ENCODE data around the gene SRXN1. TPM values are rescaled to one million over a fixed set of nuclear protein-coding genes. Genes with fewer than 3 reads are reported as not detected.

The SRXN1 gene
- total RNA-seq, 1 donor from 2014 or later: 24.1 TPM

DNA sequence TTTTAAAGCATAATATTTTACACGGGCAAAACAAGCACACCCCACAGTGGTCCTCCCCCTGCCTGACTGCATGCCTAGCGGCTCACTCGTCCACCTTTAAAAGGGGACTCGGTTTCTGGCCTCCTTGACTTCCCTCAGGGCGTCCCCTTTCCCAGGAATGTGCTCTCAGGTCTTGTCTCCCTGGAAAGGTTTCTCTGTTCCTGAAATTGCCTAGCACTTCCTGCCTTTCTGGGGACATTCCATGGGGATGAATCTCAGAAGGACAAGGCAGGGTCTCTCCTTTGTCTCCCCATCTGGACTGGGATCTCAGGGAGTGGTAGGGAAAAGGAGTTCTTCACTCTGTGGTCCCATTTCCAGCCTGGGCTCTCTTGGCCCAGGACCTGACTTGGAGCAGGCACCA lies 47.8 kb downstream of the SRXN1 start:
- Mint-ChIP-seq H3K27me3 (peaks cover 19% of the 10 kb centered on the region), H3K9me3 (no peaks in the 10 kb centered on the region), H3K4me1 (peaks cover 1% of the 10 kb centered on the region), H3K27ac (no peak overlapping the region), H3K36me3 (ENCODE audit: low read depth) (no peaks in the 10 kb centered on the region), H3K4me3 (no peak overlapping the region)
- intact Hi-C loops (cut with micrococcal nuclease): no loop called here
- DNase-seq: no peak

DNA sequence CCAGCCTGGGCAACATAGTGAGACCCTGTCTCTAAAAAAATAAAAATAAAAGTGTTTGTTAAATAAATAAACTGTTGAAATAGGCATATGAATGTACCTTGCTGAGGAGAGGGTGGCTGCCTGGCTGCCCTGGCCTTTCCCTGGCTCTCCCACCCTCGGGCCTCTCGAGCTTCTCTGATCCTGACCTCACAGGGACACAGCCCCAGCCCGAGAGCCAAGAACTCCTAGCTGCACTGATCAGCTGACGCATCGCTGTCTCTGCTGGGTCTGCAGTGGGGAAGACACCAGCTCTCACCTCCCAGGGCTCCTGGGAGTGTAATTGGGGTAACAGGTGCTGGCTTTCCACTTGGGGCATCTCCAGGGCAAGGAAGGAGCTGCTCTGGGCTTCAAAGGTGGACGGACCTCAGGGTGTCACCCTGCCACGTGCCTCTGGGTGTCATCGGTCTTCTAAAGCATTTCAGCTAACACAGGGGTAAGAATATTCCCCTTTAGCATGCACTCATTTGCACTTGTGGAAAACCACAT lies 49.8 kb downstream of the SRXN1 start:
- no peak for DNase-seq
- H3K27ac Mint-ChIP-seq: no peak overlapping the region

DNA sequence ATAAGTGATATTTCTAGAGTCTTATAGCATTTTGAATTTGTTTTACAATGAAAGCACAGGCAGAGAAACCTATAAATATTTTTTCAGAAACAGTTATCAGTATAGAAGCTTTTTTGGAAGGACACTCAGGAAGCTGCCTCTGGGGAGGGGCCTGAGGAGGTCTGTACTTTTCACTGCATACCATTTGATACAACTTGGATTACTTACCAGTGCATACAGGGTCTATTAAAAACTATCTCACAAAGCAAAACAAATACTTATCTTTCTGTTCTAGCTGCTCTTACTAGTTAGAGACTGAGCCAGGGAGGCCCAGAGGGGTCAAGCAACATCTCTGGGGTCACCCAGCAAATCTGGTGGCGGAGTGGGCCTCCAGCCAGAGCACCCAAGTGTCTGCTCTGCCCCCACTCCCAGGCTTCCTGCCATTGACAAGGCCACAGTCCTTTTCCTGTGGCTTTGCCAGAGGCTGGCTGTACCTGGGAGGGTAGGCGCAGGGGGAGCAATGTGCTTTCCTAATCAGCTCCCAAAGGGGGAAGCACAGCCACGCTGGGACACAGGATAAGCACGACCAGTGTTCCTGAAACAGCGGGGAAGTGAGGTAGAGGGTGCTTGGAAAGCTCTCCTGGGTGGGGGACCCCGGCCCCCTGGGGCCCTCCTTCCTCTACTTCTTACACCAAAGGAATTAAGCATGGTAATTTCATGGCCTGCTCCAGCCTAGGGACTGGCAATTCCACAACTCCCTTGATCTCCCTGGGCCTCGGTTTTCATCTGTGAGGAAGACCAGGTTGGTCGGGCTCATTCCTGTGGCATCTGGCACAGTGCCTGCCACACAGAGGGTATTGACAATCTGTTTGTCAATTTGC lies 50.7 kb downstream of the SRXN1 start:
- intact Hi-C loops (cut with micrococcal nuclease): no loop called here
- Mint-ChIP-seq H3K9me3 (no peaks in the 10 kb centered on the region), H3K27ac (no peak overlapping the region), H3K36me3 (ENCODE audit: low read depth) (no peaks in the 10 kb centered on the region), H3K27me3 (peaks cover 4% of the 10 kb centered on the region), H3K4me3 (no peak overlapping the region), H3K4me1 (peaks cover 1% of the 10 kb centered on the region)
- no peak for DNase-seq

More for the DNA sequence above, 49.8 kb downstream of the SRXN1 start:
- no peaks in the 10 kb centered on the region for H3K36me3 Mint-ChIP-seq (ENCODE audit: low read depth)
- no peak overlapping the region for H3K4me3 Mint-ChIP-seq
- intact Hi-C loops (cut with micrococcal nuclease): no loop called here
- no peaks in the 10 kb centered on the region for H3K9me3 Mint-ChIP-seq
- peaks cover 1% of the 10 kb centered on the region for H3K4me1 Mint-ChIP-seq
- H3K27me3 Mint-ChIP-seq: peaks cover 8% of the 10 kb centered on the region

DNA sequence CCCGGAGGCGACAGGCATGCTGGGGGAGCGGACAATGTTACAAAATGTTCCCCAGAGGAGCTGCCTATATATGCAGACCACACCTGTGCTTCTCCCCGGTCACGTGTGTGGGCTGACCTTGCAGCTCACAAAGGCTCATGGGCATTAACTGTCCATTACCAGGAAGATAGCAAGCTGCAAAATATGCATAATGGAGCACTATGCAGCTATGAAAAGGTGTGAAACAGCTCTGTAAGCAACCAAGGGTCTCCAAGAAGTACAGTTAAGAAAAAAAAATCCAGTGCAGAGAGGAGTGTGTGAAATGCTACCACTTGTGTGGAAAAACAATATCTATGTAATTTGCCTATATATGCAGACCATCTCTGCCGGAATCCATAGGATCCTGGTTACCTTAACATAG lies 52.3 kb downstream of the SRXN1 start:
- Mint-ChIP-seq H3K9me3 (no peaks in the 10 kb centered on the region), H3K27me3 (no peaks in the 10 kb centered on the region), H3K4me1 (no peaks in the 10 kb centered on the region), H3K27ac (no peak overlapping the region), H3K36me3 (ENCODE audit: low read depth) (no peaks in the 10 kb centered on the region), H3K4me3 (no peak overlapping the region)
- intact Hi-C loops (cut with micrococcal nuclease): no loop called here
- DNase-seq: no peak

DNA sequence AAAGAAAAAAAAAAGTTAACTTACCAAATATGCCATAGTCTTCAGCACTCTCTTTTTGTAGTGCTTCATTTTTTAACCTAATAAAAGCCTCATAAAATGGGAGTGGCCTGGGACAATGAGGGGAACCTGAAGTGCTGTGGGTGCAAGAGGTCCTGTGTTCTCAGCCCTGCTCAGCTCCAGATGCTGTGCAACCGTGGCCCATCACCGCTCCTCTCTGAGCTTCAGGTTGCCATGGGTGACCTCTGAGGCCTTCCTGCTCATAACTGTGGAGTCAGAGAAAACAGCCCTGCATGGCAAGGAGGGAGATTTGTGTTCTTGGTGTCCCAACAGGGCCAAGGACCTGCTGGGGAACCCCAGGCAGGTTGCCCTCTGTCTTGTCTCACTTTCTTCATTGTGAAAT lies 52.9 kb downstream of the SRXN1 start:
- no peak overlapping the region for H3K27ac Mint-ChIP-seq
- no peaks in the 10 kb centered on the region for H3K36me3 Mint-ChIP-seq (ENCODE audit: low read depth)
- no peaks in the 10 kb centered on the region for H3K4me1 Mint-ChIP-seq
- H3K9me3 Mint-ChIP-seq: no peaks in the 10 kb centered on the region
- no peak overlapping the region for H3K4me3 Mint-ChIP-seq
- DNase-seq: no peak
- H3K27me3 Mint-ChIP-seq: no peaks in the 10 kb centered on the region
- intact Hi-C loops (cut with micrococcal nuclease): no loop called here

DNA sequence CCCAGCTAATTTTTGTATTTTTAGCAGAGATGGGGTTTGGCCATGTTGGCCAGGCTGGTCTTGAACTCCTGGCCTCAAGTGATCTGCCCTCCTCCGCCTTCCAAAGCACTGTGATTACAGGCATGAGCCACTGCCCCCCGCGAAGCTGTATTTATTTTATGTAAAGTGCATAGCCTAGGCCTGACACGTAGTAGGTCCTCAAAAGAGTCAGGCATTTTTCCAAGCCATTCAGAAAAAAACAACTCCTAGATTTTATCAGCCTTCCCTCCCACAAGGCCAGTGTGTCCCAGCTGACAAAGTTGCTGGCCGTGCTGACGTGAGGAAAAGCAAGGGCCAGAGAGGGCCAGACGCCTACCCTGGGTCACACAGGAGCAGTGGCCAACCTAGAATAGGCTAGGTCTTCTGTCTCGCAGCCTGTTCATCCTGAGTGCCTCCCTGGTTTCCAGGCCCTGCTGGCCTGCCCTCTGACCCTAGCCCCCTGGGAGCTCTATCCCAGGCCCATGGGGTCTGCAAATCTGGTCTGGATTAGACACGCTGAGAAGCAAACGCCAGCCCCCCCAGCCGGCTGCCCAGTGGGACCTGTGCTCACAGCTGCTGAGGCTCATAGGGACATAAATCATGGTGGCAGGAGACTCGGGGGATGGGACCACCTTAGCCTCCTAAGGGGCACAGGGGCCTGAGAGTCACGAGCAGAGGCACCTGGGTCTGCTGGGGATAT lies 54.7 kb downstream of the SRXN1 start:
- Mint-ChIP-seq H3K36me3 (ENCODE audit: low read depth) (no peaks in the 10 kb centered on the region), H3K27ac (no peak overlapping the region), H3K4me3 (no peak overlapping the region), H3K9me3 (no peaks in the 10 kb centered on the region), H3K4me1 (no peaks in the 10 kb centered on the region), H3K27me3 (peaks cover 3% of the 10 kb centered on the region)
- intact Hi-C loops (cut with micrococcal nuclease): no loop called here
- DNase-seq: no peak

DNA sequence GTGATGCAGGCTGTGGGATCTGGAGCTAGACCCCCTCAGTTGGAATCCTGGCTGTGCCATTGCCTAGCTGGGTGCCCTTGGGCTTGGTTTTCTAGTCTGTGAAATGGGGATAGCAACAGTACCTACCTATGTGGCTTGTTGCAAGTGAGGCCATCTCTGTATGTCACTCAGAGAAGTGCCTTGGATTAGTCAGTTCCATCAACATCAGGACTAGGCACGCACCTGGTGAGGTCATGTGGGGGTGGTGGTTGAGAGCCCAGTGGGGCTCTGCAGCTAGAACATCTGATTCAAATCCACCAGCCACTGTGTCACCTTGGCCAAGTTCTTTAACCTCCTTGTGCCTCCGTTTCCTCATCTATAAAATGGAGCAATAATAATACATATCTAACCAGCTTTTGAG lies 55.4 kb downstream of the SRXN1 start:
- Mint-ChIP-seq H3K27me3 (peaks cover 3% of the 10 kb centered on the region), H3K27ac (no peak overlapping the region), H3K36me3 (ENCODE audit: low read depth) (no peaks in the 10 kb centered on the region), H3K9me3 (no peaks in the 10 kb centered on the region), H3K4me1 (no peaks in the 10 kb centered on the region), H3K4me3 (no peak overlapping the region)
- intact Hi-C loops (cut with micrococcal nuclease): no loop called here
- DNase-seq: no peak

Other genes starting within 250 kb of the SRXN1 start
- 128 and 135 TPM in 2 replicates for gene RBCK1, start 244.9 kb downstream of the SRXN1 start, total RNA-seq
- gene TBC1D20, start 190.7 kb downstream of the SRXN1 start, total RNA-seq: 34.3 and 35.4 TPM in 2 replicates
- 179 TPM in 2 replicates for gene CSNK2A1, start 109.4 kb downstream of the SRXN1 start, total RNA-seq
- gene TCF15, start 42.9 kb downstream of the SRXN1 start, total RNA-seq: 0.12 TPM in 1 of 2 replicates, not detected in the other
- gene SCRT2, start 22.6 kb upstream of the SRXN1 start, total RNA-seq: not detected in 2 replicates
- gene SLC52A3, start 115.3 kb upstream of the SRXN1 start, total RNA-seq: not detected in 2 replicates
- 13.3 and 15.4 TPM in 2 replicates for gene FAM110A, start 180.5 kb upstream of the SRXN1 start, total RNA-seq